HepG2 (cell line): ENCODE measurements around the gene PLXNC1. TPM values are rescaled to one million over a fixed set of nuclear protein-coding genes. Genes with fewer than 3 reads are reported as not detected.

ENCODE experiments used
- AFF4 ChIP-seq: sonication (generic); formaldehyde crosslinking; IDR thresholded peaks from 2 replicates; pipeline ENCODE4 v1.4.0; 2020; ENCODE audit warnings: missing genetic modification reagents
- BRD4 ChIP-seq: sonication (generic); formaldehyde crosslinking; IDR thresholded peaks from 2 replicates; pipeline ENCODE4 v1.4.0; 2020; ENCODE audit warnings: missing genetic modification reagents
- CSRNP2 ChIP-seq: sonication (generic); formaldehyde crosslinking; conservative IDR thresholded peaks from 2 replicates; pipeline ENCODE4 v1.8.0; 2022; ENCODE audit warnings: low read depth, missing genetic modification reagents
- RBM22 ChIP-seq: fragments of 200-400 bp; formaldehyde crosslinking; optimal IDR thresholded peaks from 2 replicates; pipeline ENCODE3; 2017; ENCODE audit warnings: mild to moderate bottlenecking, low read length, moderate library complexity
- ZGPAT ChIP-seq: IDR thresholded peaks from 2 replicates; pipeline ENCODE4 v1.6.1; 2016; ENCODE audit warnings: mild to moderate bottlenecking
- ZNF138 ChIP-seq: sonication (generic); formaldehyde crosslinking; IDR thresholded peaks from 2 replicates; pipeline ENCODE4 v1.5.0; 2020; ENCODE audit warnings: mild to moderate bottlenecking, low read depth, missing genetic modification reagents
- ZNF709 ChIP-seq: sonication (generic); formaldehyde crosslinking; IDR thresholded peaks from 2 replicates; pipeline ENCODE4 v1.5.0; 2020; ENCODE audit warnings: mild to moderate bottlenecking, missing genetic modification reagents
- polyA plus RNA-seq, 8 experiments: library from polyadenylated mRNA; depleted of rRNA in 3 of 8; stranded (reverse) in 7 of 8; unstranded in 1 of 8; fragments of >200 nt; fragmentation: Illumina TruSeq in 4 of 8; extraction: Trizol in 4 of 8; gene quantifications; 2 replicates each; pipeline versions ENCODE4 v1.2.1 to v1.2.3, GENCODE V29; 2011 to 2016; ENCODE audit warnings: low read depth in 4 of 8, missing spikeins in 1 of 8, mixed read lengths in 1 of 8; ENCODE audit not compliant: insufficient read depth in 1 of 8
- total RNA-seq, 5 experiments: library from RNA; depleted of rRNA; stranded (reverse); fragments of >200 nt; fragmentation: Illumina TruSeq; extraction: Trizol; gene quantifications; 2 replicates each; pipeline ENCODE4 v1.2.3, GENCODE V29; 2016; ENCODE audit warnings: low read depth in 1 of 5

The PLXNC1 gene
- total and polyA plus RNA-seq, 2 of the 13 experiments (the other 11 are each of a cell fraction or from before 2014, with no cell fraction given) = 6.6 to 11.2 TPM

DNA sequence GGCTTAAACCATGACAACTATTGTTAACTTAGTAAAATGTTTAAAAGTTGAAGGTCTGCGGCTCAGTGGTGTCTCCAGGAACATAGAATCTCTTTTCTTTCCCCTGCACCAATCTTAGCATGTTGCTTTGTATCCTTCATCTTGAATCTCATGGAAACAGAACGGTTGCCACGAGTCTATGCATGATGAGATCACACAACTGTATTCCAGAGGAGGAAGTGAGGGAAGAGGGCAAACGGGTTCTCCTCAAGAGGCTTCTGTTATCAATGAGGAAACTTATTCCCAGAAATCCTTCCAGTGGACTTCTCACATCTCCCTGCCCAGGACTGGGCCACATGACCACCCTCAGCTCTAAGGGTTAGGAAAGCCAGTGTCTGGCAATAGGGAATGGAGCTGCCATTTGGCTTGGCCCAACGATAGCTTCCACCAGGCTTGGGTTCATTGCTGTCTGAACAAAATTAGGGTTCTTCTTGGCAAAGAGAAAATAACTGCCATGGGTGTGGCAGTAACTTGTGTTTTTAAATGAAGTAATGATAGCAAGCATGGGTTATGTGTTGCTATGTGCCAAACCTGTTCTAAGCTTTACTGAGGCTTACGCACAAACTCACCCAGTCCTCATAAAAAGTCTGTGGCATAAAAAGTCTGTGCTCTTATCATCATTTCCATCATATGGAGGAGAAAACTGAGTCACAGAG, 17.4 kb downstream of the PLXNC1 start (continued):
- no peak for TF ChIP-seq CSRNP2 (CRISPR knock-in tag)
- TF ChIP-seq RBM22 = no peak
- TF ChIP-seq ZNF709 (CRISPR knock-in tag) = no peak
- no peak for TF ChIP-seq AFF4 (CRISPR knock-in tag)
- no peak for TF ChIP-seq ZGPAT (CRISPR knock-in tag)
- TF ChIP-seq BRD4 (CRISPR knock-in tag) = no peak
- no peak for TF ChIP-seq ZNF138 (CRISPR knock-in tag)
